ENCODE data around the gene CENPX. TPM values are rescaled to one million over a fixed set of nuclear protein-coding genes. Genes with fewer than 3 reads are reported as not detected.

The CENPX gene
- total and polyA plus RNA-seq, 2 of the 13 experiments (the other 11 are each of a cell fraction or from before 2014, with no cell fraction given): 92.7 to 170 TPM

GRCh38 chr17:82000803-82001570 is 21.7 kb downstream of the CENPX start (continued):
- TF ChIP-seq ZNF441 (CRISPR knock-in tag; IDR thresholded peaks at IDR 0.05; ENCODE audit: borderline replicate concordance) (no peak; the same call in 1 of the 2 replicates), PRMT3 (CRISPR knock-in tag; IDR thresholded peaks at IDR 0.05; ENCODE audit: borderline replicate concordance, low read depth) (no peak), PHF20 (CRISPR knock-in tag; IDR thresholded peaks at IDR 0.05) (peak; percentile 41), NFKB2 (CRISPR knock-in tag; IDR thresholded peaks at IDR 0.05; ENCODE audit: borderline replicate concordance) (peak; percentile 63; the same call in 1 of the 2 replicates), NR2F2 (IDR thresholded peaks at IDR 0.05; ENCODE audit: borderline replicate concordance, low read depth) (no peak), ZNF615 (CRISPR knock-in tag; IDR thresholded peaks at IDR 0.05; ENCODE audit: borderline replicate concordance) (no peak), PTBP1 (IDR thresholded peaks at IDR 0.05; ENCODE audit: low read depth, low read length, poor library complexity, severe bottlenecking) (peak; percentile 37), ZNF891 (CRISPR knock-in tag; IDR thresholded peaks at IDR 0.05) (no peak; the same call in 1 of the 2 replicates), ZNF576 (CRISPR knock-in tag; IDR thresholded peaks at IDR 0.05) (peak; percentile 88; the same call in 1 of the 2 replicates), NKX3-1 (CRISPR knock-in tag; IDR thresholded peaks at IDR 0.05) (peak; percentile 70), SRF (IDR thresholded peaks at IDR 0.05; ENCODE audit: low read depth, low read length) (no peak), SNAPC2 (CRISPR knock-in tag; IDR thresholded peaks at IDR 0.05) (peak; percentile 89; the same call in 1 of the 2 replicates), ZNF530 (CRISPR knock-in tag; IDR thresholded peaks at IDR 0.05; ENCODE audit: low read depth) (0 out of 2 replicates have a peak, but pooled peaks have one; percentile 66), REST (IDR thresholded peaks at IDR 0.05; ENCODE audit: borderline replicate concordance in 1 of 2, low read depth in 1 of 2, low read length in 2 of 2) (peak in 1 of 2 experiments; percentile 56; a peak in 2 of 4 replicates), PPARG (CRISPR knock-in tag; conservative IDR thresholded peaks at IDR 0.05) (peak; percentile 82), IRX3 (CRISPR knock-in tag; IDR thresholded peaks at IDR 0.05; ENCODE audit: borderline replicate concordance, low read depth) (no peak; the same call in 1 of the 2 replicates), ZNF468 (CRISPR knock-in tag; IDR thresholded peaks at IDR 0.05) (0 out of 2 replicates have a peak, but pooled peaks have one; percentile 8), ZNF841 (CRISPR knock-in tag; IDR thresholded peaks at IDR 0.05; ENCODE audit: borderline replicate concordance) (peak; percentile 85), ZNF746 (CRISPR knock-in tag; IDR thresholded peaks at IDR 0.05) (peak; percentile 92), RBAK (CRISPR knock-in tag; IDR thresholded peaks at IDR 0.05) (no peak)

All from HepG2 (cell line).